ENCODE data around the gene PHACTR3. TPM values are rescaled to one million over a fixed set of nuclear protein-coding genes. Genes with fewer than 3 reads are reported as not detected.

PHACTR3 gene
- total RNA-seq, 1 donor: not detected

DNA sequence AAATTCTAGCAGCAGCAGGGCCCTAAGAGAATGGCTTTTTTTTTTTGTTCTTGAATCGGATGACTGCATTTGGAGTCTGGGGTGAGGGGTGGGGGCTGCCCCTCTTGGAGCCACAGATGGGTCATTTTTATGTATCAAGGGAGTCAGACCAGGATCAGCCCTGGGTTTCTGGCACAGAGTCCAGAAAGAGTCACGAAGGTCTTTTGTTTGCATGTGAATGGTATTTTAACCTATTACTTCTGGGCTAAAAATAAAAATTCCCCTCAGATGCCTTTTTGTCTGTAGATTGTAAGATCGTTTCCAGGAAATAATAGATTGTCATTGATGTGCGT lies 72.5 kb downstream of the PHACTR3 start:
- Histone ChIP-seq H3K27me3 (ENCODE audit: insufficient read depth, low read length) (no peaks in the 10 kb centered on the region), H3K9me3 (ENCODE audit: low read depth, low read length) (no peaks in the 10 kb centered on the region), H3K4me2 (ENCODE audit: insufficient read depth, low read length) (no peak overlapping the region), H4K20me1 (ENCODE audit: insufficient read depth, low read length) (no peaks in the 10 kb centered on the region), H3K27ac (ENCODE audit: low read depth, low read length) (no peak overlapping the region), H2AFZ (ENCODE audit: low read length) (no peak overlapping the region), H3K79me2 (ENCODE audit: insufficient read depth, low read length) (no peaks in the 10 kb centered on the region), H3K36me3 (ENCODE audit: insufficient read depth, low read length) (no peaks in the 10 kb centered on the region), H3K4me1 (ENCODE audit: insufficient read depth, low read length) (no peaks in the 10 kb centered on the region), H3K4me3 (ENCODE audit: insufficient read depth, low read length) (no peak overlapping the region)
- DNase-seq (ENCODE audit: insufficient read length, low spot score, missing footprints): no peak
- TF ChIP-seq, protein P1, sequence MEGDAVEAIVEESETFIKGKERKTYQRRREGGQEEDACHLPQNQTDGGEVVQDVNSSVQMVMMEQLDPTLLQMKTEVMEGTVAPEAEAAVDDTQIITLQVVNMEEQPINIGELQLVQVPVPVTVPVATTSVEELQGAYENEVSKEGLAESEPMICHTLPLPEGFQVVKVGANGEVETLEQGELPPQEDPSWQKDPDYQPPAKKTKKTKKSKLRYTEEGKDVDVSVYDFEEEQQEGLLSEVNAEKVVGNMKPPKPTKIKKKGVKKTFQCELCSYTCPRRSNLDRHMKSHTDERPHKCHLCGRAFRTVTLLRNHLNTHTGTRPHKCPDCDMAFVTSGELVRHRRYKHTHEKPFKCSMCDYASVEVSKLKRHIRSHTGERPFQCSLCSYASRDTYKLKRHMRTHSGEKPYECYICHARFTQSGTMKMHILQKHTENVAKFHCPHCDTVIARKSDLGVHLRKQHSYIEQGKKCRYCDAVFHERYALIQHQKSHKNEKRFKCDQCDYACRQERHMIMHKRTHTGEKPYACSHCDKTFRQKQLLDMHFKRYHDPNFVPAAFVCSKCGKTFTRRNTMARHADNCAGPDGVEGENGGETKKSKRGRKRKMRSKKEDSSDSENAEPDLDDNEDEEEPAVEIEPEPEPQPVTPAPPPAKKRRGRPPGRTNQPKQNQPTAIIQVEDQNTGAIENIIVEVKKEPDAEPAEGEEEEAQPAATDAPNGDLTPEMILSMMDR (IDR thresholded peaks at IDR 0.05; ENCODE audit: extremely low read depth, low read depth, low read length): no peak

DNA sequence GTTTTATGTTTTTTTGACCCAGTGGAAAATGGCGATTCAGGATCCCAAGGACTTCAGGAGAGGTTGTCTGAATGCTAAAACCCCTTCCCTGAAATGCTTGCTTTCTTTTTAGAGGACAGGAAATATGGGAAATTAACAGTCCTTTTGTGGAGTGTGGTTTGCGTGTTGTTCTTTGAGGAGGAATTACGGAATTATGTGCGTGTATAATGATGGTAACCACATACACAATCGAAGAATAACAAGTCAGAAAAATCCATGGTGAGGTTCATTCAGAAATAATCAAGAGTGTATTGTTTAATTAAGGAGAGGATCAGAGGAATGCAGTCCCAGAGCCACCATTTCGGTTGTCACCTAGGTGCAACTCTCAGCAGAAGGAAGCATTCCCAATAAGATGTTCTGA lies 73.2 kb downstream of the PHACTR3 start:
- H3K4me1 ChIP-seq (ENCODE audit: insufficient read depth, low read length): no peaks in the 10 kb centered on the region
- H3K27ac ChIP-seq (ENCODE audit: low read depth, low read length): no peak overlapping the region
- no peak overlapping the region for H3K4me3 ChIP-seq (ENCODE audit: insufficient read depth, low read length)
- H3K4me2 ChIP-seq (ENCODE audit: insufficient read depth, low read length): no peak overlapping the region
- DNase-seq (ENCODE audit: insufficient read length, low spot score, missing footprints): no peak
- no peaks in the 10 kb centered on the region for H3K36me3 ChIP-seq (ENCODE audit: insufficient read depth, low read length)
- TF ChIP-seq, protein P1 (IDR thresholded peaks at IDR 0.05; ENCODE audit: extremely low read depth, low read depth, low read length): no peak
- H3K27me3 ChIP-seq (ENCODE audit: insufficient read depth, low read length): no peaks in the 10 kb centered on the region
- H3K9me3 ChIP-seq (ENCODE audit: low read depth, low read length): no peaks in the 10 kb centered on the region
- no peak overlapping the region for H2AFZ ChIP-seq (ENCODE audit: low read length)
- no peaks in the 10 kb centered on the region for H3K79me2 ChIP-seq (ENCODE audit: insufficient read depth, low read length)
- H4K20me1 ChIP-seq (ENCODE audit: insufficient read depth, low read length): no peaks in the 10 kb centered on the region

DNA sequence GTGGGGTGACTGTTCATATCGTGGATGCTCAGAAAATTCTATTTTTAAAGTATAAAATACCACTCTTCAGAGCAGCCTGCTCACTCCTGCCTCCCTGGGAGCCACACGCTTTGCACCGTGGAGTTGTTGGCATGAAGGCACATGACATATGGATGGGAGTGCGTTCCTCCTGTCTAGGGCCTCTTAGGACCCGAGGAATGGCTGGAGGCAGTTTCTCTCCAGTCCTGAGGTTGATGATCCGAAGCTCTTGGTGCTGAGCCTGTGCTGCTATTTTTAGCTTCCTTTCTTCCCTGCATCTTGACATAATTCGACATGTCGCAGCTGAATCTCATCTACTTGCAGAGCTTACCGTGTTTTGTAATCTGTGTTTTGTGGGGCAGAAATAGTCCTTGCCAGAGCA lies 73.9 kb downstream of the PHACTR3 start:
- no peak for DNase-seq (ENCODE audit: insufficient read length, low spot score, missing footprints)
- Histone ChIP-seq H2AFZ (ENCODE audit: low read length) (no peak overlapping the region), H3K36me3 (ENCODE audit: insufficient read depth, low read length) (no peaks in the 10 kb centered on the region), H3K9me3 (ENCODE audit: low read depth, low read length) (no peaks in the 10 kb centered on the region), H3K27ac (ENCODE audit: low read depth, low read length) (no peak overlapping the region), H3K27me3 (ENCODE audit: insufficient read depth, low read length) (no peaks in the 10 kb centered on the region), H3K4me2 (ENCODE audit: insufficient read depth, low read length) (no peak overlapping the region), H3K79me2 (ENCODE audit: insufficient read depth, low read length) (no peaks in the 10 kb centered on the region), H3K4me3 (ENCODE audit: insufficient read depth, low read length) (no peak overlapping the region), H3K4me1 (ENCODE audit: insufficient read depth, low read length) (no peaks in the 10 kb centered on the region), H4K20me1 (ENCODE audit: insufficient read depth, low read length) (no peaks in the 10 kb centered on the region)
- TF ChIP-seq, protein P1 (IDR thresholded peaks at IDR 0.05; ENCODE audit: extremely low read depth, low read depth, low read length): no peak

DNA sequence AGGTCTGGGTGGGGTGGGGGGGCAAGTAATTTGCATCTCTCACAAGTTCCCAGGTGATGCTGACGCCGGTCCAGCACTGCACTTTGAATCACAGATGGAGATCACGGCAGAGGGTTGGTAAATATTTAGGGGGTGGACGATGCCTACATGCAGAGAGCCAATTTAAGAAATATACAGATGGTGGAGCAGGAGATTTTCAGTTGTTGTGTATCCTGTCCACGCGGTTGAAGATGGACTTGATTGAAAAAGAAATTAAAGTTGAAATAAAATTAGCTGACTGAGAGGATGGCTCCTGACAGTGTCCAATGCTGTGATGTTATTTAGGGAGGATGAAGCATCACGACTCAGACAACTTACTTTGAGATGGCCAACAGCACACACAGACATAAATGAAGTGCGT lies 74.6 kb downstream of the PHACTR3 start:
- no peaks in the 10 kb centered on the region for H3K9me3 ChIP-seq (ENCODE audit: low read depth, low read length)
- H3K36me3 ChIP-seq (ENCODE audit: insufficient read depth, low read length): no peaks in the 10 kb centered on the region
- TF ChIP-seq, protein P1 (IDR thresholded peaks at IDR 0.05; ENCODE audit: extremely low read depth, low read depth, low read length): no peak
- H3K79me2 ChIP-seq (ENCODE audit: insufficient read depth, low read length): no peaks in the 10 kb centered on the region
- H3K27ac ChIP-seq (ENCODE audit: low read depth, low read length): no peak overlapping the region
- H3K4me3 ChIP-seq (ENCODE audit: insufficient read depth, low read length): no peak overlapping the region
- H3K27me3 ChIP-seq (ENCODE audit: insufficient read depth, low read length): no peaks in the 10 kb centered on the region
- no peaks in the 10 kb centered on the region for H3K4me1 ChIP-seq (ENCODE audit: insufficient read depth, low read length)
- H3K4me2 ChIP-seq (ENCODE audit: insufficient read depth, low read length): no peak overlapping the region
- H4K20me1 ChIP-seq (ENCODE audit: insufficient read depth, low read length): no peaks in the 10 kb centered on the region
- H2AFZ ChIP-seq (ENCODE audit: low read length): no peak overlapping the region
- no peak for DNase-seq (ENCODE audit: insufficient read length, low spot score, missing footprints)

Data from osteoblast (primary cell).